ENCODE measurements around the gene HLF.

Gene HLF

DNA sequence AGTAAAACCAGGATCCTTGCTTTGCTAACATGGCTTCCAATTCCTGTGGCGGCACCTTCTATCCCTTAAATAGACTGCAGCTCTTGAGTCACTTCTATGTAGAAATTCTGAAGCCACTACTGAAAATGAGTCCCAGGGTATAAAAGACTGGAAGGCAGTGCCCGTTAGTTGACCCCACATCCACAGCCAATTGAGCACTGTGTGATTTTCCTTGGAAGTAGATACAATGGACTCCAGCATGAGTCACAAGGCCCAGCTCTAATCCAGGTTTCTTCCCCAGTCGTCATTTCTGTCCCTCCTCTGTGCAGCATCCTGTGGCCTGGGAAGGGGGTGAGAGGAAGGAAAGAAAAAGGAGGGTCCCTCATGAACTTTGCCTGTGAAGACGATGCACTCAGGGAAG, 69.5 kb downstream of the HLF start:
- no peak for DNase-seq

DNA sequence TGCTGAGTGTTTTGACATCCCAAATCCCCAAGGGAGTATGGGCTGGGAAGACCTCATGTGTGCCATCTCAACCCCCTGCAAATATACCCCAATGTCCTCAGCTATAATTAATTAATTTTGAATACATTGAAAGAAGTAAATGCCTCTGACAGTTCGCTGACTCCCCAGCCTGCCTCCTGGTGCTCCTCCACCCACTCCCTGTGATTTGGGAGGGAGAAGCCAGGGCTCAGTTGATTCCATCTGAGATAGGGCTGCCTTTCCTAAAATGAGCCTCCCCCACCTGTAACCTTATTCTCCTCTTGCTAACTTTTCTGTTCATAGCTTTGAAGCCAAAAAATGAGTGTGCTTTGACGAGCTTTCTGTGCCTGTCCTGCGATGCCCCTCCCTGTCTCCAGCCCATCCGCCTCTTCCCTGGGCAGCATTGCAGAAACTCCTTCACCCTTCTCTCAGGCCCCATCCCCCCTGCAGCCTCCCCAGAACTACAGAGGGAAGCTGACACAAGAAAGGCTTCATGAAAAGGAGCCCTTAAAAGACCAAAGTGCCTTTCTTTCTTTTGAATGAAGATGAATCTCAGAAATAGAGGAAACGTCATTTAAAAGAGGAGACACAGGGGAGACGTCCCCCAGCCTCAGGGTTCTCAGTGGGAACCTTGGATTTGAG, 70.3 kb downstream of the HLF start:
- DNase-seq, result no peak

GRCh38 chr17:55335625-55336024, 70.9 kb downstream of the HLF start:
- no peak for DNase-seq

DNA sequence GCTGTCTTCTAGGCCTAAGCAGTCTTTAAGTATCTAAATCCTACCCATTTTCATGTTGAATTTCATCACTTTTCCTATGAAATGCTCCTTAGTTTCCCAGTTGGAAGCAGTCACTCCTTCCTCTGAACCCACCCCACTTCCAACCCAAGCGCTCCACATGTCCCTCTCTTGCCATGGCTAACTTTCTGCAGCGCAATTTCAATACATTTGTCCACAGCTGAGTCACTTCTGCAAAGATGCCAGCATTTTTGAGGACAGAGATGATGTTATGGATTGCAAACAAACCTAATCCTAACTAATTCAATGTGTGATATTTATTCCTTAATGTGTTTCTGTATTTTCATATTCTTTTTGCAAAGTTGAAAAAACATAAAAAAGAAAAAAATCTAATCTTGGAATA, 71.7 kb downstream of the HLF start:
- DNase-seq, result no peak

GRCh38 chr17:55340176-55340575, 75.4 kb downstream of the HLF start:
- no peak for DNase-seq

GRCh38 chr17:55340686-55341085, 75.9 kb downstream of the HLF start:
- DNase-seq, result no peak

DNA sequence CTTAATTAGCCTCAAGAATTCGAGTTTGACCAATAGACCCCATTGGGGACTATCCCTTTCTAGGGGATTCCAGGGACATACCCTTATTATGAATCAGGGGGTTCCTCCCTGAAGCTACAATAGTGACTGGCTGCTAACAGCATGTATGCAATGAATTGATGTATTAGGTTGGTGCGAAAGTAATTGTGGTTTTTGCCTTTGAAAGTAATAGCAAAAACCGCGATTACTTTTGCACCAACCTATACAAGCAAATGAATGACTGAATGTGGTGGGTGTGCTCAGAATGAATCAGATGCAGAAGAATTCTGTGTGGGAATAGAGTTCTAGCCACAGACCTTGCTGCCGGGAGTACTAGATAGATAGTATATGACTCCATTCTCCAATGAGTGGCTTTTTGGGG, 76.7 kb downstream of the HLF start:
- no peak for DNase-seq

GRCh38 chr17:55342800-55343585, 78.2 kb downstream of the HLF start:
- no peak for DNase-seq

- DNase-seq, result no peak
Measured at GRCh38 chr17:55343900-55344513, 79.2 kb downstream of the HLF start.

- DNase-seq, result no peak
Measured at GRCh38 chr17:55344514-55344997, 79.8 kb downstream of the HLF start.

GRCh38 chr17:55345132-55345531, 80.4 kb downstream of the HLF start:
- DNase-seq, result no peak

DNA sequence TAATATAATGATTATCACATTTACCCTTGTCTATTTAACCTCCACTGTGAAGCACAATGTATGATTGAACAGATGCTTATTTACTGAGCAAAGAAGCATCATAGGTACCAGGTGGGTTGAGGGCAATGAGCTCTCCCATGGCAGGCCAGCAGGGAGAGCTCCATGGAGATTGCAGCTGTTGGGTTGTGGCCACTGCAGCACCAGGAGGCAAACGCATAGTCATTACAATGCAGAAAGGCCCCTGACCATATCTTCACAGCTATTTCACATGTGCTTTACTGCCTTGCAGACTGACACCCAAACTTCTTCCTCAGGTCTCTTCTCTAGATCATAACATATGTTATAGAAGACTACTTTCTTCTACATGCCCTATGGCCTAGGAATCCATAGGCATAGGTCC, 81.9 kb downstream of the HLF start:
- no peak for DNase-seq

GRCh38 chr17:55347341-55347740, 82.6 kb downstream of the HLF start:
- DNase-seq, result no peak

GRCh38 chr17:55348749-55349354, 84.1 kb downstream of the HLF start:
- DNase-seq, result peak; percentile 6

- DNase-seq, result no peak
Measured at GRCh38 chr17:55350825-55351205, 86.1 kb downstream of the HLF start.

DNA sequence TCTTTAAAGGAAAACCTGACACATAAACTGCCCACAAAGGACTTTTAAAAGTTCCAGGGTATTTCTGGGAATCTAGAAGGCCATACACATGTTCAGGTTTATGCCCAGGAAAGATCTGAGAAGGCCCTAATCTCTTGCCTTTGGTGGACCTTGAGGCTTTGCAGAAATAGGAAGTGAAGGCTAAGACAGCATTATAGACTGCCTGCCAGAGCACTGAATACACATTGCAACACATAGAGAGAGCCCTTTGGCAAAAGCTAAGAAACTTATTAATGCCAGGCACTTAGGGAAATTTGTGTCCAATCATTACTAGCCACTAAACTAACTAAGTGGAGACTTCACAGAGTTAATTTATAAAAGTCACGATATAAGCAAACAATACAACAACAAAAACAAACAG, 86.5 kb downstream of the HLF start:
- DNase-seq, result no peak

GRCh38 chr17:55354010-55354409, 89.2 kb downstream of the HLF start:
- no peak for DNase-seq

DNA sequence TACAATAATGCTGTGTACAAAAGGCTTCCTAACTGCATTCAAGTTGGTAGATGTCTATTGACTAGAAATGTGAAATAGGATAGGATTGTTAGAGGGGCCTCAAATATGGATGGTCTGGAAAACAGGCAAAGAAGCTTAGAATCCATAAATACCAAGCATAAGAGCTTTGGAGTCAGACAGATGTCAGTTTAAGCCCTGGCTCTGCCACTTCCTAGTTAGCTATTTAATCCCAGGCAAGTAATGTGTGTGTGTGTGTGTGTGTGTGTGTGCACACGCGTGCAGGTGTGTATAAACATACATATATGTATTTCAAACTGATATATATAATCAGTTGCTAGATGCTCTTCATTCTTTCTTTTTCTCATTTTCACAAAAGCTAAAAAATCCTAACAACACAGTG, 90.2 kb downstream of the HLF start:
- DNase-seq, result no peak

GRCh38 chr17:55356434-55357328, 91.9 kb downstream of the HLF start:
- DNase-seq, result peak; percentile 51

DNA sequence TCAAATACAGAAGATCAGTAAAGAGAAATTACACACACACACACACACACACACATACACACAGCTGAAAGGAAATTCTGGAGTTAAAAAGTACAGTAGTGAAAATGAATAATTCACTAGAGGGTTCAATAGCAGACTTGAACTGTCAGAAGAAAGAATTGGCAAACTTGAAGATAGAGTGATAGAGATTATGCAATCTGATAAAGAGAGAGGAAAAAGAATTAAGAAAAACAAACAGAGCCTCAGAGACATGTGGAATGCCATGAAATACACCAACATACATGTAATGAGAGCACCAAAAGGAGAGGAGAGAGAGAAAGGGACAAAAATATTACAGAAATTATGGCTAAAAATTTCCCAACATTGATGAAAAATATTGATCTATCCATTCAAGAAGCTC, 96.2 kb downstream of the HLF start:
- no peak for DNase-seq

- DNase-seq, result no peak
Measured at GRCh38 chr17:55363033-55363432, 98.3 kb downstream of the HLF start.

DNA sequence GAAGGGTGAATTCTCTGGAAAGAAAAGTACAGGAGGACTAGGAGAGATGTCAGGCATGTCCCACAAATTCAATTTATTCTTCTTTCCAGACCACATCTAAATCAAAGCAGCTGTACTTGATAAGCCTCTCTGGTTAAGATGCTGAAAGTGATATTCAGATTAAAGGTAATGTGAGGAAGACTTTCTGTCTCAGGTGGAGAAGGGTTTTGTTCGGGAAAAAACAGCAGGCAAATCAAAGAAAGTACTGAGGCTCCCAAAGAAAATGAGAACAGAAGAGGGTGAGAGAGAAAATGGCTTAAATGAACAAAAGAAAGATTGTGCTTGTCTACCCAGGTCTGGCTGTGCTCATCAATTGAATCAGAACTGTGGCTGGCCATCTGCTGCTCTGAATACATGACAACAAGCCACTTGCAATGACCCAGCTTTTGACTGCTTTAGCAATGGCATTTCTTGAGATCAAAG, 101.3 kb downstream of the HLF start:
- no peak for DNase-seq

- DNase-seq, result no peak
Measured at GRCh38 chr17:55368706-55369105, 103.9 kb downstream of the HLF start.

Data from NCI-H2029 (cell line).